ENCODE results near the gene ZFP36L2.

- TF ChIP-seq CTCF (IDR thresholded peaks at IDR 0.05): no peak
- TF ChIP-seq POLR2A (IDR thresholded peaks at IDR 0.05): peak in 1 of 2 donors; percentile 64
These were observed 6.8 kb downstream of the ZFP36L2 start for GRCh38 chr2:43219383-43220228.

Data from thyroid gland (tissue), 4 donors.